IMR-90 (cell line): ENCODE measurements around the gene TIPARP. TPM values are rescaled to one million over a fixed set of nuclear protein-coding genes. Genes with fewer than 3 reads are reported as not detected.

Source experiments
- ATAC-seq: fragments of 200-7000 bp; cut with Tn5 transposase; 2 replicates; pipeline ENCODE4 v1.9.1; 2020; ENCODE audit warnings: low read depth, mild to moderate bottlenecking, moderate library complexity
- BruUV-seq: library from RNA; stranded (reverse); fragments of 400-500 nt; replicated peaks from 2 replicates; lab custom pipeline; 2021; lab: Mats Ljungman, UMichigan
- CTCF ChIA-PET: fragments of 300-600 bp; formaldehyde crosslinking; extraction: SDS; loops from one replicate; lab custom pipeline; 2021; ENCODE audit warnings: antibody characterized with exemption; lab: Yijun Ruan, JAX
- POLR2A ChIA-PET: fragments of 300-600 bp; sonication (Branson Sonifier 250); formaldehyde crosslinking; loops from one replicate; lab custom pipeline; 2022; ENCODE audit warnings: antibody characterized with exemption; ENCODE audit not compliant: unreplicated experiment; lab: Charles Lee
- DNase-seq: peaks from one replicate; pipeline ENCODE4 v3.0.0; 2013
- H2AFZ ChIP-seq: replicated peaks from 2 replicates; pipeline ENCODE3; 2013; ENCODE audit warnings: low read length, mild to moderate bottlenecking; ENCODE audit not compliant: poor library complexity
- H2AK5ac ChIP-seq: 2 replicates; pipeline ENCODE4 v1.6.1; 2013; ENCODE audit warnings: low read depth, low read length, inconsistent platforms
- H2AK9ac ChIP-seq: replicated peaks from 2 replicates; pipeline ENCODE3; 2013; ENCODE audit warnings: mild to moderate bottlenecking, low read depth, low read length, moderate library complexity; ENCODE audit not compliant: poor library complexity
- H2BK120ac ChIP-seq: 2 replicates; pipeline ENCODE4 v1.6.1; 2013; ENCODE audit warnings: low read depth, low read length, inconsistent platforms
- H2BK15ac ChIP-seq: 3 replicates; pipeline ENCODE4 v1.6.1; 2013; ENCODE audit warnings: low read depth, low read length, inconsistent platforms
- H2BK20ac ChIP-seq: 2 replicates; pipeline ENCODE4 v1.6.1; 2013; ENCODE audit warnings: low read depth, mild to moderate bottlenecking, inconsistent platforms, low read length, moderate library complexity
- H2BK5ac ChIP-seq: 2 replicates; pipeline ENCODE4 v1.6.1; 2013; ENCODE audit warnings: mild to moderate bottlenecking, low read depth, low read length, inconsistent platforms; ENCODE audit not compliant: poor library complexity, severe bottlenecking
- H3K14ac ChIP-seq: replicated peaks from 2 replicates; pipeline ENCODE4 v1.6.1; 2013; ENCODE audit warnings: low read depth, low read length, inconsistent platforms
- H3K18ac ChIP-seq: 2 replicates; pipeline ENCODE4 v1.6.1; 2013; ENCODE audit warnings: low read depth, low read length, control low read depth
- H3K23ac ChIP-seq: 2 replicates; pipeline ENCODE4 v1.6.1; 2013; ENCODE audit warnings: low read depth, low read length, inconsistent platforms
- H3K27ac ChIP-seq: 2 replicates; pipeline ENCODE4 v1.5.1; 2013; ENCODE audit warnings: mild to moderate bottlenecking, control low read depth, low read length; ENCODE audit not compliant: insufficient read depth
- H3K27me3 ChIP-seq: 2 replicates; pipeline ENCODE4 v1.6.1; 2013; ENCODE audit warnings: low read length; ENCODE audit not compliant: control insufficient read depth, insufficient read depth
- H3K36me3 ChIP-seq: 2 replicates; pipeline ENCODE4 v1.6.1; 2013; ENCODE audit warnings: low read length, mixed read lengths; ENCODE audit not compliant: control insufficient read depth, insufficient read depth
- H3K4ac ChIP-seq: 2 replicates; pipeline ENCODE4 v1.6.1; 2013; ENCODE audit warnings: low read depth, low read length, inconsistent platforms
- H3K4me1 ChIP-seq: 2 replicates; pipeline ENCODE4 v1.6.1; 2013; ENCODE audit warnings: low read length, mixed read lengths; ENCODE audit not compliant: control insufficient read depth, insufficient read depth
- H3K4me2 ChIP-seq: 2 replicates; pipeline ENCODE4 v1.6.1; 2013; ENCODE audit warnings: low read depth, mild to moderate bottlenecking, control low read depth, low read length, moderate library complexity
- H3K4me3 ChIP-seq: 2 replicates; pipeline ENCODE4 v1.5.1; 2013; ENCODE audit warnings: low read depth, mild to moderate bottlenecking, control low read depth, low read length, moderate library complexity; ENCODE audit not compliant: insufficient read depth
- H3K56ac ChIP-seq: 2 replicates; pipeline ENCODE4 v1.6.1; 2013; ENCODE audit warnings: low read length, inconsistent platforms; ENCODE audit not compliant: insufficient read depth; ENCODE audit errors: extremely low read depth
- H3K79me1 ChIP-seq, 2 experiments: 2 replicates each; pipeline ENCODE4 v1.6.1; 2013; ENCODE audit warnings: low read length in 2 of 2, inconsistent platforms in 1 of 2, low read depth in 1 of 2
- H3K9ac ChIP-seq: 2 replicates; pipeline ENCODE4 v1.6.1; 2013; ENCODE audit warnings: low read depth, low read length, control low read depth
- H3K9me1 ChIP-seq: 2 replicates; pipeline ENCODE4 v1.6.1; 2013; ENCODE audit warnings: low read length, inconsistent platforms; ENCODE audit not compliant: insufficient read depth
- H3K9me3 ChIP-seq: 2 replicates; pipeline ENCODE4 v1.6.1; 2013; ENCODE audit warnings: low read length; ENCODE audit not compliant: control insufficient read depth, insufficient read depth
- H4K20me1 ChIP-seq: 2 replicates; pipeline ENCODE4 v1.6.1; 2013; ENCODE audit warnings: low read length, inconsistent platforms; ENCODE audit not compliant: insufficient read depth
- H4K5ac ChIP-seq: 2 replicates; pipeline ENCODE4 v1.6.1; 2013; ENCODE audit warnings: mild to moderate bottlenecking, low read depth, low read length, control low read depth
- H4K8ac ChIP-seq, 2 experiments: 2 replicates each; pipeline ENCODE4 v1.6.1; 2013; ENCODE audit warnings: low read depth in 2 of 2, low read length in 2 of 2, control low read depth in 1 of 2, inconsistent platforms in 1 of 2
- H4K91ac ChIP-seq: 2 replicates; pipeline ENCODE4 v1.6.1; 2013; ENCODE audit warnings: low read depth, low read length, inconsistent platforms; ENCODE audit not compliant: insufficient read depth
- BHLHE40 ChIP-seq: fragments of 150-350 bp; IDR thresholded peaks from 2 replicates; pipeline ENCODE4 v1.6.1; 2016; ENCODE audit warnings: mild to moderate bottlenecking, low read depth, low read length
- CEBPB ChIP-seq: IDR thresholded peaks from 2 replicates; pipeline ENCODE4 v1.6.1; 2012; ENCODE audit warnings: low read depth, low read length, improper control_type of control experiment
- CHD1 ChIP-seq: IDR thresholded peaks from 2 replicates; pipeline ENCODE4 v1.6.1; 2012; ENCODE audit warnings: low read depth, low read length, improper control_type of control experiment
- CTCF ChIP-seq: conservative IDR thresholded peaks from 2 replicates; pipeline ENCODE4 v1.5.1; 2012; ENCODE audit warnings: mild to moderate bottlenecking, low read depth, low read length, improper control_type of control experiment
- MAFK ChIP-seq: IDR thresholded peaks from 2 replicates; pipeline ENCODE4 v1.6.1; 2012; ENCODE audit warnings: low read depth, low read length, improper control_type of control experiment
- MXI1 ChIP-seq: IDR thresholded peaks from 2 replicates; pipeline ENCODE4 v1.6.1; 2012; ENCODE audit warnings: low read depth, mild to moderate bottlenecking, low read length, moderate library complexity, borderline replicate concordance
- RAD21 ChIP-seq: IDR thresholded peaks from 2 replicates; pipeline ENCODE4 v1.6.1; 2012; ENCODE audit warnings: low read length, improper control_type of control experiment
- RCOR1 ChIP-seq: IDR thresholded peaks from 2 replicates; pipeline ENCODE4 v1.6.1; 2012; ENCODE audit warnings: mild to moderate bottlenecking, low read length, improper control_type of control experiment; ENCODE audit not compliant: insufficient replicate concordance
- RFX5 ChIP-seq: IDR thresholded peaks from 2 replicates; pipeline ENCODE4 v1.8.0; 2012; ENCODE audit warnings: low read depth, mild to moderate bottlenecking, low read length, moderate library complexity
- SMC3 ChIP-seq: fragments of 150-350 bp; IDR thresholded peaks from 2 replicates; pipeline ENCODE4 v1.6.1; 2016; ENCODE audit warnings: low read depth, mild to moderate bottlenecking, antibody characterized with exemption, low read length, moderate library complexity
- WGBS, 2 experiments: methylation state at CpG; one replicate each; pipeline versions ENCODE4 v1.1.5 to v1.1.7; 2013; ENCODE audit warnings: missing lambda C conversion rate in 2 of 2; ENCODE audit not compliant: insufficient read length in 1 of 2; ENCODE audit errors: extremely low coverage in 2 of 2; 5-methylcytosine and 5-hydroxymethylcytosine counted together
- dilution Hi-C: fragments of 300-500 bp; cut with HindIII; formaldehyde crosslinking; loops from one replicate; pipeline ENCODE4 v1.14.3; 2018; ENCODE audit warnings: low sequenced_read_pairs; ENCODE audit not compliant: unreplicated experiment
- in situ Hi-C: fragments of 300-500 bp; cut with MboI; formaldehyde crosslinking; loops from 3 replicates; pipeline ENCODE4 v1.14.3; 2019; ENCODE audit warnings: low sequenced_read_pairs, inconsistent platforms, mixed read lengths
- intact Hi-C: fragments of 100-400 bp; cut with micrococcal nuclease; formaldehyde crosslinking; loops from 2 replicates; pipeline ENCODE4 v1.10.0; 2022
- polyA plus RNA-seq, 3 experiments: library from polyadenylated mRNA; depleted of rRNA; stranded (reverse); fragments of >200 nt; gene quantifications; 2 replicates each; pipeline ENCODE4 v1.2.3, GENCODE V29; 2012; ENCODE audit warnings: low replicate concordance in 1 of 3
- total RNA-seq: library from RNA; depleted of rRNA; stranded (reverse); fragments of >200 nt; gene quantifications from 2 replicates; pipeline ENCODE4 v1.2.3, GENCODE V29; 2012
- TF ChIP-seq, protein P1 (sequence below): fragments of 150-350 bp; IDR thresholded peaks from 2 replicates; pipeline ENCODE4 v1.6.1; 2017; ENCODE audit warnings: mild to moderate bottlenecking, antibody characterized with exemption, low read length, low read depth

Gene TIPARP
- total and polyA plus RNA-seq, 2 of the 4 experiments (the other 2 are of a cell fraction) = 12.6 to 70.8 TPM

- TF ChIP-seq RFX5 (no peak), CEBPB (no peak)
Observed at GRCh38 chr3:156676768-156677479, 2.5 kb downstream of the TIPARP start (continued).

- Histone ChIP-seq H3K4ac (peak overlapping the region; percentile 38; the same call in 1 of the 2 replicates), H3K4me3 (peak overlapping the region; percentile 11; the same call in 1 of the 2 replicates), H4K91ac (peak overlapping the region; percentile 2; the same call in 1 of the 2 replicates), H2AK5ac (peak overlapping the region; percentile 31; the same call in 1 of the 2 replicates), H4K8ac (no peak overlapping the region), H3K18ac (no peak overlapping the region), H3K23ac (peak overlapping the region; percentile 84), H4K20me1 (peaks cover 64% of the 10 kb centered on the region), H2BK5ac (no peak overlapping the region), H4K5ac (no peak overlapping the region), H3K9ac (no peak overlapping the region), H2BK15ac (no peak overlapping the region), H3K4me2 (peak overlapping the region; percentile 94), H2AK9ac (no peak overlapping the region), H3K27ac (no peak overlapping the region), H2BK120ac (no peak overlapping the region), H3K9me3 (no peaks in the 10 kb centered on the region), H3K79me1 (peaks cover 0 to 43% of the 10 kb centered on the region in 2 experiments; a peak in 2 of 4 replicates), H3K36me3 (peaks cover 16% of the 10 kb centered on the region), H2AFZ (no peak overlapping the region), H3K56ac (no peak overlapping the region), H3K14ac (peak overlapping the region; percentile 70; the same call in 1 of the 2 replicates), H3K27me3 (no peaks in the 10 kb centered on the region), H2BK20ac (no peak overlapping the region), H3K4me1 (peaks cover 15% of the 10 kb centered on the region), H3K9me1 (peaks cover 18% of the 10 kb centered on the region)
- DNase-seq (no peak), ATAC-seq (no peak)
- BruUV-seq = no TSS peak
- dilution Hi-C loops (no loop called here), in situ Hi-C loops (no loop called here), intact Hi-C loops (loop anchor here (5.0 kb wide), 2 partner anchors 75 to 525 kb away; no protein-coding TSS in a partner anchor)
- CTCF ChIA-PET = interaction anchor here (0.6 to 0.9 kb wide), 2 partner anchors 185 to 404 kb away, joined by 3 read pairs; no protein-coding TSS in a partner anchor
- no CpG with 5 or more reads among the region's 2 CpGs for WGBS, 2 experiments
- POLR2A ChIA-PET = no interaction called here
- TF ChIP-seq CHD1 (0 out of 2 replicates have a peak, but pooled peaks have one; percentile 7), MAFK (no peak), CEBPB (no peak), MXI1 (no peak), RAD21 (no peak), RFX5 (no peak), SMC3 (no peak), RCOR1 (no peak), BHLHE40 (no peak), CTCF (no peak)
- TF ChIP-seq, protein P1, sequence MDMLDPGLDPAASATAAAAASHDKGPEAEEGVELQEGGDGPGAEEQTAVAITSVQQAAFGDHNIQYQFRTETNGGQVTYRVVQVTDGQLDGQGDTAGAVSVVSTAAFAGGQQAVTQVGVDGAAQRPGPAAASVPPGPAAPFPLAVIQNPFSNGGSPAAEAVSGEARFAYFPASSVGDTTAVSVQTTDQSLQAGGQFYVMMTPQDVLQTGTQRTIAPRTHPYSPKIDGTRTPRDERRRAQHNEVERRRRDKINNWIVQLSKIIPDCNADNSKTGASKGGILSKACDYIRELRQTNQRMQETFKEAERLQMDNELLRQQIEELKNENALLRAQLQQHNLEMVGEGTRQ = no peak
Observed at GRCh38 chr3:156677536-156677935, 3.1 kb downstream of the TIPARP start.
